ENCODE data around the gene MOV10. TPM values are rescaled to one million over a fixed set of nuclear protein-coding genes. Genes with fewer than 3 reads are reported as not detected.

The MOV10 gene
- total RNA-seq, 2 experiments from 2014 or later, result 80.6 to 89.3 TPM

GRCh38 chr1:112743174-112744008 is 68.9 kb downstream of the MOV10 start:
- intact Hi-C loops (cut with DNase I, micrococcal nuclease), result no loop called here
- no peaks in the 10 kb centered on the region for H3K36me3 ChIP-seq (ENCODE audit: insufficient read depth, low read length)
- H3K4me3 ChIP-seq (ENCODE audit: low read length), result no peak overlapping the region
- H3K4me1 ChIP-seq (ENCODE audit: insufficient read depth, low read length), result peaks cover 10% of the 10 kb centered on the region
- no peaks in the 10 kb centered on the region for H3K9me3 Mint-ChIP-seq
- H3K4me3 Mint-ChIP-seq, result no peak overlapping the region
- no peak for TF ChIP-seq CTCF (IDR thresholded peaks at IDR 0.05)
- H3K27ac Mint-ChIP-seq, result no peak overlapping the region
- ChIA-PET CTCF (no interaction called here), POLR2A (no interaction called here)
- ATAC-seq (ENCODE audit: poor library complexity) (no peak), DNase-seq (no peak)
- H3K4me1 Mint-ChIP-seq (ENCODE audit: low read depth), result peaks cover 11% of the 10 kb centered on the region
- no peaks in the 10 kb centered on the region for H3K36me3 Mint-ChIP-seq (ENCODE audit: low read depth)
- H3K9me3 ChIP-seq (ENCODE audit: control insufficient read depth in 1 of 2, insufficient read depth in 1 of 2, low read length in 2 of 2), result peaks cover 0 to 28% of the 10 kb centered on the region in 2 experiments
- no peak overlapping the region for H3K27ac ChIP-seq (ENCODE audit: low read depth in 1 of 2, low read length in 2 of 2)
- H3K27me3 Mint-ChIP-seq, result peaks cover 82% of the 10 kb centered on the region
- H3K27me3 ChIP-seq (ENCODE audit: control insufficient read depth in 1 of 2, insufficient read depth in 2 of 2, low read length in 2 of 2), result peaks cover 30 to 47% of the 10 kb centered on the region in 2 experiments

- Mint-ChIP-seq H3K4me3 (no peak overlapping the region), H3K27ac (no peak overlapping the region), H3K4me1 (ENCODE audit: low read depth) (peaks cover 11% of the 10 kb centered on the region), H3K36me3 (ENCODE audit: low read depth) (no peaks in the 10 kb centered on the region), H3K9me3 (no peaks in the 10 kb centered on the region), H3K27me3 (peaks cover 83% of the 10 kb centered on the region)
- peaks cover 10% of the 10 kb centered on the region for H3K4me1 ChIP-seq (ENCODE audit: insufficient read depth, low read length)
- peaks cover 30 to 41% of the 10 kb centered on the region in 2 experiments for H3K27me3 ChIP-seq (ENCODE audit: control insufficient read depth in 1 of 2, insufficient read depth in 2 of 2, low read length in 2 of 2)
- no peaks in the 10 kb centered on the region for H3K36me3 ChIP-seq (ENCODE audit: insufficient read depth, low read length)
- ChIA-PET CTCF (no interaction called here), POLR2A (no interaction called here)
- H3K4me3 ChIP-seq (ENCODE audit: low read length), result no peak overlapping the region
- TF ChIP-seq CTCF (IDR thresholded peaks at IDR 0.05), result no peak
- DNase-seq, result no peak
- intact Hi-C loops (cut with DNase I, micrococcal nuclease), result no loop called here
- no peak for ATAC-seq (ENCODE audit: poor library complexity)
- no peak overlapping the region for H3K27ac ChIP-seq (ENCODE audit: low read depth in 1 of 2, low read length in 2 of 2)
- peaks cover 0 to 29% of the 10 kb centered on the region in 2 experiments for H3K9me3 ChIP-seq (ENCODE audit: control insufficient read depth in 1 of 2, insufficient read depth in 1 of 2, low read length in 2 of 2)
Observed at GRCh38 chr1:112744009-112744578, 69.6 kb downstream of the MOV10 start.

GRCh38 chr1:112748396-112748795 is 73.9 kb downstream of the MOV10 start:
- CTCF ChIA-PET, result no interaction called here
- Mint-ChIP-seq H3K4me1 (ENCODE audit: low read depth) (peaks cover 6% of the 10 kb centered on the region), H3K27ac (no peak overlapping the region), H3K36me3 (ENCODE audit: low read depth) (no peaks in the 10 kb centered on the region), H3K9me3 (peaks cover 2% of the 10 kb centered on the region), H3K27me3 (peaks cover 66% of the 10 kb centered on the region), H3K4me3 (no peak overlapping the region)
- POLR2A ChIA-PET, result no interaction called here
- no peak overlapping the region for H3K4me3 ChIP-seq (ENCODE audit: low read length)
- no peak overlapping the region for H3K27ac ChIP-seq (ENCODE audit: low read depth in 1 of 2, low read length in 2 of 2)
- intact Hi-C loops (cut with DNase I, micrococcal nuclease), result no loop called here
- peaks cover 14 to 29% of the 10 kb centered on the region in 2 experiments for H3K27me3 ChIP-seq (ENCODE audit: control insufficient read depth in 1 of 2, insufficient read depth in 2 of 2, low read length in 2 of 2)
- no peak for ATAC-seq (ENCODE audit: poor library complexity)
- H3K36me3 ChIP-seq (ENCODE audit: insufficient read depth, low read length), result no peaks in the 10 kb centered on the region
- peaks cover 10% of the 10 kb centered on the region for H3K4me1 ChIP-seq (ENCODE audit: insufficient read depth, low read length)
- DNase-seq, result no peak
- no peak for TF ChIP-seq CTCF (IDR thresholded peaks at IDR 0.05)
- H3K9me3 ChIP-seq (ENCODE audit: control insufficient read depth in 1 of 2, insufficient read depth in 1 of 2, low read length in 2 of 2), result peaks cover 0 to 27% of the 10 kb centered on the region in 2 experiments

Other genes with a start within 250 kb of the MOV10 start
- under 1 TPM; 0.33 to 0.67 TPM for gene WNT2B, start 165.7 kb upstream of the MOV10 start, total RNA-seq
- gene ST7L, start 55.5 kb upstream of the MOV10 start, total RNA-seq, result 10 to 100 TPM; 25.5 to 29.8 TPM
- gene CAPZA1, start 54.8 kb upstream of the MOV10 start, total RNA-seq, result 100 to 1,000 TPM; 166 to 179 TPM
- gene RHOC, start 32.5 kb downstream of the MOV10 start, total RNA-seq, result 10 to 100 TPM; 11.9 to 12.7 TPM
- gene PPM1J, start 40.7 kb downstream of the MOV10 start, total RNA-seq, result under 1 TPM; 0.39 to 0.49 TPM